Ascending aorta (tissue), 2 donors: ENCODE measurements around the gene NUDT14. TPM values are rescaled to one million over a fixed set of nuclear protein-coding genes. Genes with fewer than 3 reads are reported as not detected.

Source experiments
- DNase-seq, 2 donors: peaks; one replicate each; pipeline ENCODE4 v3.0.0-alpha.2; 2019; ENCODE audit warnings: low spot score in 2 of 2
- H3K27ac ChIP-seq, 2 donors: fragments of 200-600 bp; sonication (generic); one replicate each; pipeline ENCODE4 v1.5.1; 2016 to 2017; ENCODE audit warnings: mild to moderate bottlenecking in 1 of 2
- H3K27me3 ChIP-seq: fragments of 200-600 bp; sonication (generic); one replicate; pipeline ENCODE4 v1.5.1; 2017
- H3K36me3 ChIP-seq, 2 donors: fragments of 200-600 bp; sonication (generic); one replicate each; pipeline ENCODE4 v1.5.1; 2016
- H3K4me1 ChIP-seq, 2 donors: fragments of 200-600 bp; sonication (generic); one replicate each; pipeline ENCODE4 v1.5.1; 2016 to 2017; ENCODE audit warnings: mild to moderate bottlenecking in 1 of 2
- H3K4me3 ChIP-seq, 2 donors: fragments of 200-600 bp; sonication (generic); one replicate each; pipeline ENCODE4 v1.5.1; 2016 to 2017; ENCODE audit warnings: mild to moderate bottlenecking in 1 of 2
- H3K9me3 ChIP-seq, 2 donors: fragments of 200-600 bp; sonication (generic); one replicate each; pipeline ENCODE4 v1.5.1; 2016
- CTCF ChIP-seq, 3 experiments: fragments of 200-600 bp in 2 of 3; fragments of 450-650 bp in 1 of 3; sonication (generic) in 2 of 3; IDR thresholded peaks; one replicate each; pipeline ENCODE4 v1.5.1; 2016 to 2019; ENCODE audit warnings: antibody characterized with exemption in 3 of 3, mild to moderate bottlenecking in 1 of 3, moderate library complexity in 1 of 3
- intact Hi-C: fragments of 100-400 bp; cut with DNase I; formaldehyde crosslinking; loops from one replicate; pipeline ENCODE4 v1.15.1; 2023
- total RNA-seq: library from RNA; depleted of rRNA; stranded (reverse); fragments of >200 nt; gene quantifications from one replicate; pipeline ENCODE4 v1.1.0, GENCODE V29; 2016

The NUDT14 gene
- total RNA-seq, 1 donor from 2014 or later = 1.5 TPM

GRCh38 chr14:105224845-105225570, 43.9 kb upstream of the NUDT14 start:
- no peak overlapping the region for H3K4me3 ChIP-seq
- H3K9me3 ChIP-seq = no peaks in the 10 kb centered on the region
- intact Hi-C loops = no loop called here
- peaks cover 34 to 49% of the 10 kb centered on the region in 2 donors for H3K36me3 ChIP-seq
- H3K27me3 ChIP-seq = no peaks in the 10 kb centered on the region
- DNase-seq = no peak
- no peak overlapping the region for H3K27ac ChIP-seq
- no peak for TF ChIP-seq CTCF (IDR thresholded peaks at IDR 0.05)
- H3K4me1 ChIP-seq = no peaks in the 10 kb centered on the region

GRCh38 chr14:105223770-105224544, 42.8 kb upstream of the NUDT14 start:
- intact Hi-C loops = no loop called here
- no peak for TF ChIP-seq CTCF (IDR thresholded peaks at IDR 0.05)
- DNase-seq = no peak
- Histone ChIP-seq H3K4me3 (no peak overlapping the region), H3K36me3 (peaks cover 42 to 60% of the 10 kb centered on the region in 2 donors), H3K27me3 (no peaks in the 10 kb centered on the region), H3K9me3 (no peaks in the 10 kb centered on the region), H3K4me1 (no peaks in the 10 kb centered on the region), H3K27ac (no peak overlapping the region)

- no peak for DNase-seq
- H3K9me3 ChIP-seq = no peaks in the 10 kb centered on the region
- H3K27me3 ChIP-seq = no peaks in the 10 kb centered on the region
- no peak for TF ChIP-seq CTCF (IDR thresholded peaks at IDR 0.05)
- no peaks in the 10 kb centered on the region for H3K4me1 ChIP-seq
- no peak overlapping the region for H3K27ac ChIP-seq
- no peak overlapping the region for H3K4me3 ChIP-seq
- H3K36me3 ChIP-seq = peaks cover 49 to 67% of the 10 kb centered on the region in 2 donors
- intact Hi-C loops = no loop called here
Measured at GRCh38 chr14:105223260-105223659, 42.1 kb upstream of the NUDT14 start.

GRCh38 chr14:105221598-105222178, 40.6 kb upstream of the NUDT14 start:
- DNase-seq = no peak
- no peak for TF ChIP-seq CTCF (IDR thresholded peaks at IDR 0.05)
- no peak overlapping the region for H3K27ac ChIP-seq
- intact Hi-C loops = no loop called here
- no peaks in the 10 kb centered on the region for H3K27me3 ChIP-seq
- no peaks in the 10 kb centered on the region for H3K4me1 ChIP-seq
- peaks cover 64 to 75% of the 10 kb centered on the region in 2 donors for H3K36me3 ChIP-seq
- no peak overlapping the region for H3K4me3 ChIP-seq
- no peaks in the 10 kb centered on the region for H3K9me3 ChIP-seq

- intact Hi-C loops = no loop called here
- H3K36me3 ChIP-seq = peaks cover 58 to 73% of the 10 kb centered on the region in 2 donors
- H3K4me1 ChIP-seq = no peaks in the 10 kb centered on the region
- H3K4me3 ChIP-seq = no peak overlapping the region
- no peaks in the 10 kb centered on the region for H3K27me3 ChIP-seq
- no peak for TF ChIP-seq CTCF (IDR thresholded peaks at IDR 0.05)
- H3K9me3 ChIP-seq = no peaks in the 10 kb centered on the region
- H3K27ac ChIP-seq = no peak overlapping the region
- DNase-seq = no peak
Measured at GRCh38 chr14:105220699-105221597, 39.8 kb upstream of the NUDT14 start.
